IPS-18c (cell line): ENCODE data around the gene LSP1.

Source experiments
- H3K4me3 ChIP-seq: 2 replicates; pipeline ENCODE4 v1.7.0; 2013; ENCODE audit warnings: low read depth, mild to moderate bottlenecking, low read length, moderate library complexity; ENCODE audit not compliant: insufficient read depth
- H3K9me3 ChIP-seq: one replicate; pipeline ENCODE4 v1.6.1; 2013; ENCODE audit warnings: mild to moderate bottlenecking, low read length, moderate library complexity; ENCODE audit not compliant: control insufficient read depth, insufficient read depth

The LSP1 gene

GRCh38 chr11:1842149-1843097 lies 10.5 kb upstream of the LSP1 start:
- Histone ChIP-seq H3K4me3 (no peak overlapping the region), H3K9me3 (no peaks in the 10 kb centered on the region)

- Histone ChIP-seq H3K4me3 (no peak overlapping the region), H3K9me3 (no peaks in the 10 kb centered on the region)
These were observed 9.8 kb upstream of the LSP1 start for GRCh38 chr11:1843098-1843473.

- Histone ChIP-seq H3K4me3 (no peak overlapping the region), H3K9me3 (no peaks in the 10 kb centered on the region)
These were observed 9.1 kb upstream of the LSP1 start for GRCh38 chr11:1843796-1844195.

DNA sequence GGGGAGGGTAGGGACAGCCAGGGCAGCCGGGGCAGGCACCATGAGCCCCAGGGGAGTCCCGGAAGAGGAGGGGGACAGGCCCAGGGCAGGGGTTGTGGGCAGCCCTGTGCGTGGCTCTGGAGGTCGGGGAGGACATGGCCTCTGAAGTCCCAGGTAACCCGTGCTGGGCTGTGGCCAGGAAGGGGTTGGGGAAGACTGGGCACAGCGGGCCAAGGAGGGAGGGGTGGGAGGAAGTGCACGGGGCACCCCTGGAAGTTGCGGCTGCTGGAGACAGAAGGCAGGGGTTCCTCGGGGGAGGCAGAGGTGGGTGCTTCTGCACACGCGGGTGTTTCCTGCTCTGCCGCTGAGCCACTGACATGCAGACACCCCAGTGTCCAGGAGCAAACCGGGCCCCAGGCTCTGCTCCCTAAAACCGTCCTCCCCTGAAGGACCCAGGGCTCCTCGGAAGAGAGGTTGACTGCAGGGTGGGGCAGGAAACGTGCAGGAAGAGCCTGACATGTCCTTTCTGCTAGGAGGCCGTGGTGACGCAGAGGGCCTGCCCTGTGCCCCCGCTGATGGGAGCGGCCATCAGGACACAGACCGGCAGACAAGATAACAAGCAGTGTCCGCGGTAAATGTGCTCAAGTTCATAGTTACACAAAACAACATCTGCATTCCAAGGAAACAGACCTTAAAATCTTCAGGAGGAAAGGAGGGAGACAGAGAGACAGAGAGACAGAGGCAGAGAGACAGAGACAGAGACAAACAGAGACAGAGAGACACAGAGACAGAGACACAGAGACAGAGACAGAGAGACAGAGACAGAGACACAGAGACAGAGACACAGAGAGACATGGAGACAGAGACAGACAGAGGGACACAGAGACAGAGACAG lies 8.4 kb upstream of the LSP1 start:
- Histone ChIP-seq H3K9me3 (no peaks in the 10 kb centered on the region), H3K4me3 (no peak overlapping the region)

DNA sequence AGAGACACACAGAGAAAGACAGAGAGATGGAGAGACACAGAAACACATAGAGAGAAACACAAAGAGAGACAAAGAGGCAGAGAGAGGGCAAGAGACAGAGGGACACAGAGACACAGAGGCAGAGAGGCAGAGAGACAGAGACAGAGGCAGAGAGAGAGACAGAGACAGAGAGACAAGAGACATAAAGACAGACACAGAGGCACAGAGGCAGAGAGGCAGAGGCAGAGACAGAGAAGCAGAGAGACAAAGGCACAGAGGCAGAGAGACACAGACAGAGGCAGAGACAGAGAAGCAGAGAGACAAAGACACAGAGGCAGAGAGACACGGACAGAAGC lies 7.8 kb upstream of the LSP1 start:
- Histone ChIP-seq H3K9me3 (peaks cover 3% of the 10 kb centered on the region), H3K4me3 (no peak overlapping the region)

DNA sequence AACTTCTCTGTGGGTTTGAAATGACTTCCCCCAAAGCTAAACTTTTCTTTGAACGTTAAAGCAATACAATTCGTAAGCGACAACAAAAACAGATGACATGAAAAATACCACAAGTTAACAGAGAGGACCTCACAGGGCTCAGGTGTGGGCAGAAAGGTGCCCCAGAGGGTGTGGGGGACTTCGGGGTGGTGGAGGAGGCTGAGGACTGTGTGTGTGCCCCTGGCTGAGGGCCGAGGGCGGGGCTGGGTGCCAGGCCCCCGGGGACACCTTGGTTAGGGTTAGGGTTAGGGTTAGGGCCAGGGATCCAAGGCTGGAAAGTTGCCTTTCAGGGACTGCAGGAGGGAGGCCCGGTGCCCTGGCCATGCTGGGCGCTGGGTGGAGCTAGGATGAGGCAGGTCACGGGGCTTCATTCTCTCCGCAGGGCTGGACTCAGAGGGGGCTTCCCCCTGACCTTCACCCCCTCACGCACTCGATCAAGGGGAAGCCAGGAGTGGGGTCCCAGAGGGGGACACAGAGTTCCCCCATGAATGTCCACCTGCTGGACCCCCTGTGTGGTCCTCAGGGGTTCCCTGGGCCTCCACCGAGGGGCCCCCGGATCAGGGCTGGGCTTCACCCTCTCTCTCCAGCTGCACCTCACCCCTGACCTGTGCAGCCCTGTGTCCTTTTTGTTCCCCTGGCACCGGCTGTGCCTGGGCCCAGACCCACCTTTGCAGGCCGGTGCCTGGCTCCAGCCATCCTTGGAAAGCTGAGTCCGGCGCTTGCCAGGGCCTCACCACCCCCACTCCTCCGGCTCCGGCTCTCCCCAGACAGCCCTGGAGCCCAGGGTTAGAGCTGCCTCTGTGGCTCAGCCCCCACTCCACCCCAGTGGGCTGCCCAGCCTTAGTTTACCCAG lies 7.1 kb upstream of the LSP1 start:
- H3K9me3 ChIP-seq: peaks cover 3% of the 10 kb centered on the region
- no peak overlapping the region for H3K4me3 ChIP-seq

DNA sequence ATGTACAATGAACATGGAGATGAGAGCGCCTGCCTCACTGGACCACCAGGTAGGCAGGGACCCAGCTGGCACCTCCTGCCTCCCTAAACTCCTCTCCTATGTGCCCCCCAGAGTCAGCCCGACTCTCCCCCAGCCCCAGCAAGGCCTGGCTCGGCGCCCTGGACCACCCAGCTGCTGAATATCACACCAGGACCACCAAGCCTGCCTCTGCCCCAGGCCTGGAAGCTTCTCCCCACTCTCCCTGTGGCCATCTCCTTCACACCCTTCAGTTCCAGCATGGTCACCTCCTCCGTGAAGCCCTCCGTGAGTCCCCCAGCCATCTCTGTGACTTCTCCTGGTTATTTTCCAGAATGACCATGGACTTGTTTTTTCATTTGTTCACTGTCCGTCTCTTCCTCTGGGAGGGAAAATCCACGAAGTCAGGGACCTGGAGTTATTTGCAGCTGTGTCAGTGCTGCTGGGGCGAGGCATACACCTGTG lies 6.4 kb upstream of the LSP1 start:
- peaks cover 3% of the 10 kb centered on the region for H3K9me3 ChIP-seq
- no peak overlapping the region for H3K4me3 ChIP-seq

DNA sequence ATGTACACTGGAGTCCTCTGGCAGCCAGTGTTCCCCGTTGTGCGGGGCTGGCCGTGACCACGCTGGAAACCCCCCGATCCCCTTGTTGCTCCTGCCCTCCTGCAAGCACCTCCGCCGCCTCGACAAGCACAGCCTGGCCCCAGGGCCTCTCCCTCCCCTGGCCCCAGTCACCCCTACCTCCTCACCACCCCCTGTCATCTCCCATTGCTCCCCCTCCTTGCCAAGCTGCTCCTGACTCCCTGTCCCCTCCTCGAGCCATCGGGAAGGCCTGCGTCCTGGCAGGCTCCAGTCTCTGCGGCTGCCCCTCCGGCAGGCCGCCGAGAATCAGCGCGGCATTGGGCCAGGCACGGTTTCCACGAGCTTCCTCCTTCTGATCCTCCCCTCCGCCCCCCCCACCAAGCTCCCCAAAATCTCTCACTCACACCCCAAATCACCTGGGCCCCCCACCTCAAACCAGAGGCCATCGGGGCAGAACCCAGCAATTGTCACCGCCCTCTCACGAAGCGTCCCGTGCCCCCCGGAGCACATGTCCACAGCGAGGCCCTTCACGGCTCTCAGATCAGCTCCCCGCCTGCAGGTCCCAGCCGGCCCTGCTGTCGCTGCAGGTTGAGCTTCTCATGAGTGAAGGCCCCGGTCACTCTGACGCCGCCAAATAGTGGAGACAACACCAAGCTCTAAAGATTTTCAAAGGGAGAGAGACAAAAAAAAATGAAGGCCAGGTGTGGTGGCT lies 5.7 kb upstream of the LSP1 start:
- Histone ChIP-seq H3K9me3 (peaks cover 3% of the 10 kb centered on the region), H3K4me3 (no peak overlapping the region)

- H3K9me3 ChIP-seq: peaks cover 3% of the 10 kb centered on the region
These were observed 4.8 kb upstream of the LSP1 start for GRCh38 chr11:1847926-1848639.

DNA sequence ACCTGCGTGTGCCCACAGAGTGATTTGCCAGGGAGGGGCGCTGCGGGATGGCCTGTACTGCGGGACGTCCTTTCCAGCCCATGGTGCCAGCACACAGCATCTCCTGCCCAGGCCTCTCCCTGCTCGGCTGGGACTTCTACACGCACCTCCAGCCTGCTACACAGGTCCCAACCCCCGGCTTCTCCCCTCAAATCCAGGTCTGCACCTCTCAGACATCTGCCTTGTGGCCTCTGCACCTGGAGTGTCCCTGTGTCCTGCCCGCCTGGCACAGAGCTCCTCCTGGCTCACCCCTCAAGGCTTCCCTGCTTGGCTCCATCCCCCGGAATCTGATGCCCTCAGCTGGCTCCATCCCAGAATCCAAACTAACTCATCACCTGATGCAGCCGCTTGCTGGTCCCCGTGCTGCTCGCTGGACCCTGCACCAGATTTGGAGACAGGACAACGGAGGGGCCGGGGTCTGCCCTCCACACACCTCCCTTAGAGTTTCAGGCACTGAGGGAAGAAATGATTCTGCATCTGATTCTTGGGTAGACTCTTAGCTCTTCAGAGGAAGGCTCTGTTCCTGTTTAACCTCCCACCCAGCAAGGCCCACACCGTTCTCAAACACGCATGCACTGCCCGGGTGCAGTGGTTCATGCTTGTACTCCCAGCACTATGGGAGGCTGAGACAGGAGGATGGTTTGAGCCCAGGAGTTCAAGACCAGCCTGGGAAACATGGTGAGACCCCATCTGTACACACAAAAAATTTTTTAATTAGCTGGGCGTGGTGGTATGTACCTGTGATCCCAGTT lies 4.0 kb upstream of the LSP1 start:
- no peak overlapping the region for H3K4me3 ChIP-seq
- H3K9me3 ChIP-seq: peaks cover 3% of the 10 kb centered on the region

More at GRCh38 chr11:1847926-1848639, 4.8 kb upstream of the LSP1 start:
- H3K4me3 ChIP-seq: no peak overlapping the region

- Histone ChIP-seq H3K9me3 (peaks cover 3% of the 10 kb centered on the region), H3K4me3 (no peak overlapping the region)
These were observed 1.3 kb upstream of the LSP1 start for GRCh38 chr11:1851468-1852180.

GRCh38 chr11:1852271-1852876 lies 510 bp upstream of the LSP1 start:
- Histone ChIP-seq H3K9me3 (peaks cover 3% of the 10 kb centered on the region), H3K4me3 (no peak overlapping the region)

- Histone ChIP-seq H3K4me3 (no peak overlapping the region), H3K9me3 (peaks cover 3% of the 10 kb centered on the region)
These were observed 670 bp downstream of the LSP1 start for GRCh38 chr11:1853376-1854131.
